ENCODE measurements around the gene CMTM7. TPM values are rescaled to one million over a fixed set of nuclear protein-coding genes. Genes with fewer than 3 reads are reported as not detected.

Gene CMTM7
- total and polyA plus RNA-seq, 10 of the 15 experiments (the other 5 are each of a cell fraction or from before 2014, with no cell fraction given) = 3.7 to 36.4 (median 14.7) TPM

DNA sequence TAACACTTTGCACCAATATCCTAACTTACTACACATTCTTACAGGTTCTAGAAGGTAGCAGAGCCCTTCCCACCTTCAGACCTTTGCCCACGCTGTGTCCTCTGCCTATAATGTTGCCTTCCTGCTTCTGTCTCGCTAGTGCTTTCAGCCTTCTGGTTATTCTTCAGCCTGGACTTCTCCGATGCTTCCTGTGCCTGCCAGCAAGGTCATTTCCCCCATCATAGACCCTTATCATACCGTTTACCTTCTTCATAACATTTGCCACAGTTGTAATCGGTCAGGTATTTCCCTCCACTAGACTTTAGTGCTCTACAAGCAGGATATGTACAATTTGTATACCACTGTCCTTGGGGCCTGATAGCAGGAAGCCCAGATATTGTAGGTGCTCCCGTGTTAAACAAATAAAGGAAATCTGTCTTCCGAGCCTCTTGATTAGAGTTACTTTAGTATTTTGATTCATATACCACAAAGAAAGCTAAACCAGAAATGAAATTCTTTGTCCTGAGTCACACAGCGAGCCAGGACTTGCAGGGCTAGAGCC is 35.8 kb upstream of the CMTM7 start:
- peak; percentile 27 for FAIRE-seq

More for the DNA sequence above, 35.8 kb upstream of the CMTM7 start:
- H3K27ac ChIP-seq (ENCODE audit: control insufficient read depth, insufficient read depth) = no peak overlapping the region
- H3K4me2 ChIP-seq (ENCODE audit: control insufficient read depth, insufficient read depth) = no peak overlapping the region
- no TSS peak for BruUV-seq (replicated peaks)
- TF ChIP-seq NFXL1 (IDR thresholded peaks at IDR 0.05; ENCODE audit: borderline replicate concordance) (no peak), ASH2L (IDR thresholded peaks at IDR 0.05; ENCODE audit: borderline replicate concordance, low read depth) (no peak), CREM (IDR thresholded peaks at IDR 0.05; ENCODE audit: low read depth) (no peak), LARP7 (IDR thresholded peaks at IDR 0.05) (no peak), NR2C2 (IDR thresholded peaks at IDR 0.05; ENCODE audit: borderline replicate concordance, control insufficient read depth, insufficient read length, low read depth) (no peak), NR2F1 (conservative IDR thresholded peaks at IDR 0.05) (no peak), SUZ12 (IDR thresholded peaks at IDR 0.05; ENCODE audit: unreplicated experiment) (no peak), EP300 (IDR thresholded peaks at IDR 0.05; ENCODE audit: borderline replicate concordance in 1 of 2, control insufficient read depth in 1 of 2, low read depth in 2 of 2, low read length in 2 of 2) (no peak), BCL11A (IDR thresholded peaks at IDR 0.05; ENCODE audit: low read depth, low read length) (no peak), SRF (IDR thresholded peaks at IDR 0.05; ENCODE audit: low read depth in 2 of 2, low read length in 2 of 2) (no peak), SIX5 (IDR thresholded peaks at IDR 0.05; ENCODE audit: low read depth, low read length, severe bottlenecking) (no peak), ETV6 (conservative IDR thresholded peaks at IDR 0.05 in 1 of 2, IDR thresholded peaks at IDR 0.05 in 1 of 2; ENCODE audit: borderline replicate concordance in 1 of 2, low read depth in 1 of 2) (no peak), MEF2A (IDR thresholded peaks at IDR 0.05; ENCODE audit: insufficient read depth, low read depth, low read length) (no peak), TAF1 (IDR thresholded peaks at IDR 0.05; ENCODE audit: borderline replicate concordance, low read depth, low read length) (no peak), RCOR1 (conservative IDR thresholded peaks at IDR 0.05; ENCODE audit: low read depth, low read length) (no peak)
- TF ChIP-seq, protein P1, sequence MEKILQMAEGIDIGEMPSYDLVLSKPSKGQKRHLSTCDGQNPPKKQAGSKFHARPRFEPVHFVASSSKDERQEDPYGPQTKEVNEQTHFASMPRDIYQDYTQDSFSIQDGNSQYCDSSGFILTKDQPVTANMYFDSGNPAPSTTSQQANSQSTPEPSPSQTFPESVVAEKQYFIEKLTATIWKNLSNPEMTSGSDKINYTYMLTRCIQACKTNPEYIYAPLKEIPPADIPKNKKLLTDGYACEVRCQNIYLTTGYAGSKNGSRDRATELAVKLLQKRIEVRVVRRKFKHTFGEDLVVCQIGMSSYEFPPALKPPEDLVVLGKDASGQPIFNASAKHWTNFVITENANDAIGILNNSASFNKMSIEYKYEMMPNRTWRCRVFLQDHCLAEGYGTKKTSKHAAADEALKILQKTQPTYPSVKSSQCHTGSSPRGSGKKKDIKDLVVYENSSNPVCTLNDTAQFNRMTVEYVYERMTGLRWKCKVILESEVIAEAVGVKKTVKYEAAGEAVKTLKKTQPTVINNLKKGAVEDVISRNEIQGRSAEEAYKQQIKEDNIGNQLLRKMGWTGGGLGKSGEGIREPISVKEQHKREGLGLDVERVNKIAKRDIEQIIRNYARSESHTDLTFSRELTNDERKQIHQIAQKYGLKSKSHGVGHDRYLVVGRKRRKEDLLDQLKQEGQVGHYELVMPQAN (conservative IDR thresholded peaks at IDR 0.05) = no peak
- TF ChIP-seq, protein P2, sequence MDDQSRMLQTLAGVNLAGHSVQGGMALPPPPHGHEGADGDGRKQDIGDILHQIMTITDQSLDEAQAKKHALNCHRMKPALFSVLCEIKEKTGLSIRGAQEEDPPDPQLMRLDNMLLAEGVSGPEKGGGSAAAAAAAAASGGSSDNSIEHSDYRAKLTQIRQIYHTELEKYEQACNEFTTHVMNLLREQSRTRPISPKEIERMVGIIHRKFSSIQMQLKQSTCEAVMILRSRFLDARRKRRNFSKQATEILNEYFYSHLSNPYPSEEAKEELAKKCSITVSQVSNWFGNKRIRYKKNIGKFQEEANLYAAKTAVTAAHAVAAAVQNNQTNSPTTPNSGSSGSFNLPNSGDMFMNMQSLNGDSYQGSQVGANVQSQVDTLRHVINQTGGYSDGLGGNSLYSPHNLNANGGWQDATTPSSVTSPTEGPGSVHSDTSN (IDR thresholded peaks at IDR 0.05; ENCODE audit: insufficient replicate concordance, low read depth, low read length) = no peak
- H3K4me3 ChIP-seq = no peak overlapping the region
- CTCF ChIA-PET = interaction anchor here (0.9 kb wide), 1 partner anchor 14 kb away, joined by 3 read pairs; no protein-coding TSS in a partner anchor
- no peaks in the 10 kb centered on the region for H3K79me2 ChIP-seq (ENCODE audit: control insufficient read depth, insufficient read depth, low read length)
- H3K27me3 ChIP-seq (replicated peaks in 1 of 2; ENCODE audit: control insufficient read depth in 2 of 2, insufficient read depth in 2 of 2, low read length in 1 of 2) = peaks cover 0 to 7% of the 10 kb centered on the region in 2 experiments; a peak in 1 of 4 replicates
- H3K36me3 ChIP-seq (ENCODE audit: control insufficient read depth in 2 of 2, insufficient read depth in 2 of 2, low read length in 1 of 2) = no peaks in the 10 kb centered on the region
- WGBS (ENCODE audit: insufficient coverage, insufficient replicate concordance, low lambda C conversion rate, missing lambda C conversion rate) = 30% methylated on average over 8 of the region's 8 CpGs
- RAD21 ChIA-PET (ENCODE audit: unreplicated experiment) = no interaction called here
- POLR2A ChIA-PET = no interaction called here
- H3K4me1 ChIP-seq (ENCODE audit: control insufficient read depth, insufficient read depth, low read length) = no peaks in the 10 kb centered on the region
- H4K20me1 ChIP-seq (ENCODE audit: control insufficient read depth, insufficient read depth) = no peaks in the 10 kb centered on the region
- no peak overlapping the region for H2AFZ ChIP-seq (ENCODE audit: control insufficient read depth, low read depth, low read length)
- DNase-seq (ENCODE audit: low read depth, low spot score) (no peak), ATAC-seq (no peak)
- H3K9me3 ChIP-seq (replicated peaks; ENCODE audit: control insufficient read depth, insufficient read depth, low read length) = no peaks in the 10 kb centered on the region
- H3K9ac ChIP-seq (ENCODE audit: control insufficient read depth, insufficient read depth, low read length) = no peak overlapping the region
- SMC1A ChIA-PET (ENCODE audit: uncharacterized antibody, unreplicated experiment) = no interaction called here
- intact Hi-C loops (cut with micrococcal nuclease; ENCODE audit: unreplicated experiment) (no loop called here), in situ Hi-C loops (cut with MboI) (no loop called here)
